HepG2 (cell line): ENCODE data around the gene GRID1. TPM values are rescaled to one million over a fixed set of nuclear protein-coding genes. Genes with fewer than 3 reads are reported as not detected.

Experiments used
- ATAC-seq: fragments of 200-7000 bp; cut with Tn5 transposase; 3 replicates; pipeline ENCODE4 v1.9.1; 2020; ENCODE audit warnings: mild to moderate bottlenecking, moderate library complexity
- BruUV-seq: library from RNA; stranded (reverse); fragments of 400-500 nt; replicated peaks from 2 replicates; lab custom pipeline; 2021; lab: Mats Ljungman, UMichigan
- CTCF ChIA-PET: fragments of 300-600 bp; formaldehyde crosslinking; extraction: SDS; loops from one replicate; lab custom pipeline; 2021; ENCODE audit warnings: low total read pairs, inconsistent platforms, low intra/inter-chr PET ratio; lab: Yijun Ruan, JAX
- POLR2A ChIA-PET: fragments of 350-600 bp; sonication (Branson Sonifier 250); formaldehyde crosslinking; loops from one replicate; lab custom pipeline; 2020; ENCODE audit warnings: antibody characterized with exemption, inconsistent platforms; lab: Yijun Ruan, JAX
- DNase-seq: peaks from one replicate; pipeline ENCODE4 v3.0.0-alpha.2; 2015; ENCODE audit warnings: low spot score
- FAIRE-seq: peaks from 3 replicates; lab custom pipeline; 2011; peaks lifted over from hg19 to GRCh38; lab: Jason Lieb, UNC
- H2AFZ ChIP-seq: one replicate; pipeline ENCODE4 v1.6.1; 2011; ENCODE audit warnings: low read length, inconsistent platforms
- H3K27ac ChIP-seq: fragments of 300-600 bp; 3 replicates; pipeline ENCODE4 v1.8.0; 2011; ENCODE audit warnings: mixed run types, mild to moderate bottlenecking, mixed read lengths, low read length, inconsistent platforms; ENCODE audit not compliant: insufficient read depth; ENCODE audit errors: extremely low read length
- H3K27me3 ChIP-seq, 2 experiments: fragments of 200-600 bp in 1 of 2; 2 replicates in 1 of 2; 3 replicates in 1 of 2; pipeline versions ENCODE4 v1.6.0 to v1.8.0; 2011; ENCODE audit warnings: low read length in 2 of 2, mild to moderate bottlenecking in 2 of 2, moderate library complexity in 2 of 2, inconsistent platforms in 1 of 2; ENCODE audit not compliant: insufficient read depth in 2 of 2, control insufficient read depth in 1 of 2
- H3K36me3 ChIP-seq, 2 experiments: fragments of 200-600 bp in 1 of 2; replicated peaks in 1 of 2; 2 replicates in 1 of 2; 3 replicates in 1 of 2; pipeline versions ENCODE4 v1.5.1 to v1.8.0; 2011; ENCODE audit warnings: low read length in 2 of 2, inconsistent platforms in 1 of 2; ENCODE audit not compliant: insufficient read depth in 2 of 2, control insufficient read depth in 1 of 2
- H3K4me1 ChIP-seq: 2 replicates; pipeline ENCODE4 v1.5.1; 2012; ENCODE audit warnings: low read length, inconsistent platforms; ENCODE audit not compliant: insufficient read depth
- H3K4me2 ChIP-seq: 2 replicates; pipeline ENCODE4 v1.6.0; 2011; ENCODE audit warnings: low read depth, low read length, inconsistent platforms
- H3K4me3 ChIP-seq, 3 experiments: fragments of 200-600 bp in 1 of 3; sonication (generic), shearing (Covaris generic) in 1 of 3; replicated peaks in 1 of 3; 2 replicates each; pipeline ENCODE4 v1.5.1; 2011 to 2016; ENCODE audit warnings: low read length in 3 of 3, inconsistent platforms in 2 of 3, low read depth in 2 of 3, mild to moderate bottlenecking in 2 of 3, control low read depth in 1 of 3, mixed read lengths in 1 of 3; ENCODE audit not compliant: insufficient read depth in 1 of 3
- H3K79me2 ChIP-seq: one replicate; pipeline ENCODE4 v1.6.1; 2011; ENCODE audit warnings: low read length, inconsistent platforms; ENCODE audit not compliant: insufficient read depth
- H3K9ac ChIP-seq: 2 replicates; pipeline ENCODE4 v1.6.0; 2011; ENCODE audit warnings: mild to moderate bottlenecking, low read depth, low read length, inconsistent platforms; ENCODE audit not compliant: insufficient read depth
- H3K9me3 ChIP-seq: 2 replicates; pipeline ENCODE4 v1.5.1; 2012; ENCODE audit warnings: mild to moderate bottlenecking, low read length
- H4K20me1 ChIP-seq: 2 replicates; pipeline ENCODE4 v1.6.0; 2011; ENCODE audit warnings: inconsistent platforms, mild to moderate bottlenecking, low read length, moderate library complexity; ENCODE audit not compliant: insufficient read depth
- ATRX ChIP-seq: sonication (generic); formaldehyde crosslinking; IDR thresholded peaks from 2 replicates; pipeline ENCODE4 v1.4.0; 2020; ENCODE audit warnings: missing genetic modification reagents, borderline replicate concordance
- BCL3 ChIP-seq: sonication (generic); formaldehyde crosslinking; IDR thresholded peaks from 2 replicates; pipeline ENCODE4 v1.5.1; 2020; ENCODE audit warnings: mild to moderate bottlenecking, missing genetic modification reagents, moderate library complexity
- CSRNP1 ChIP-seq: sonication (generic); formaldehyde crosslinking; IDR thresholded peaks from 2 replicates; pipeline ENCODE4 v1.8.1; 2023; ENCODE audit warnings: mild to moderate bottlenecking, missing genetic modification reagents
- FOXA3 ChIP-seq: IDR thresholded peaks from 2 replicates; pipeline ENCODE4 v1.6.1; 2016; ENCODE audit warnings: missing genetic modification reagents, missing compliant biosample characterization
- IRF2 ChIP-seq: IDR thresholded peaks from 2 replicates; pipeline ENCODE4 v1.6.1; 2018; ENCODE audit warnings: missing genetic modification reagents, missing compliant biosample characterization
- MAFF ChIP-seq: IDR thresholded peaks from 2 replicates; pipeline ENCODE4 v1.6.1; 2011; ENCODE audit warnings: low read depth, low read length, improper control_type of control experiment
- MAFK ChIP-seq, 2 experiments: IDR thresholded peaks in 1 of 2; conservative IDR thresholded peaks in 1 of 2; 2 replicates each; pipeline ENCODE4 v1.6.1; 2011; ENCODE audit warnings: improper control_type of control experiment in 2 of 2, low read length in 2 of 2
- MIXL1 ChIP-seq: IDR thresholded peaks from 2 replicates; pipeline ENCODE4 v1.6.1; 2016
- NCOR1 ChIP-seq: fragments of 200-600 bp; sonication (generic); IDR thresholded peaks from 2 replicates; pipeline ENCODE4 v1.7.0; 2017; ENCODE audit warnings: antibody characterized with exemption, low read length, borderline replicate concordance
- RFXANK ChIP-seq: IDR thresholded peaks from 2 replicates; pipeline ENCODE4 v1.6.1; 2016
- SMARCE1 ChIP-seq: fragments of 450-650 bp; IDR thresholded peaks from 2 replicates; pipeline ENCODE4 v1.6.1; 2017; ENCODE audit warnings: borderline replicate concordance
- TARDBP ChIP-seq: sonication (generic); formaldehyde crosslinking; IDR thresholded peaks from 2 replicates; pipeline ENCODE4 v1.8.0; 2022; ENCODE audit warnings: mild to moderate bottlenecking, missing genetic modification reagents
- TOE1 ChIP-seq: sonication (generic); formaldehyde crosslinking; IDR thresholded peaks from 2 replicates; pipeline ENCODE4 v1.4.0; 2020; ENCODE audit warnings: mild to moderate bottlenecking, missing genetic modification reagents
- ZBTB49 ChIP-seq: sonication (generic); formaldehyde crosslinking; IDR thresholded peaks from 2 replicates; pipeline ENCODE4 v1.4.0; 2020; ENCODE audit warnings: missing genetic modification reagents, borderline replicate concordance
- ZNF180 ChIP-seq: sonication (generic); formaldehyde crosslinking; IDR thresholded peaks from 2 replicates; pipeline ENCODE4 v1.4.0; 2020; ENCODE audit warnings: low read depth, missing genetic modification reagents, borderline replicate concordance
- ZNF253 ChIP-seq: sonication (generic); formaldehyde crosslinking; IDR thresholded peaks from 2 replicates; pipeline ENCODE4 v1.8.0; 2022; ENCODE audit warnings: mild to moderate bottlenecking, missing genetic modification reagents, borderline replicate concordance
- ZNF30 ChIP-seq: sonication (generic); formaldehyde crosslinking; IDR thresholded peaks from 2 replicates; pipeline ENCODE4 v1.5.0; 2020; ENCODE audit warnings: mild to moderate bottlenecking, missing genetic modification reagents
- ZNF383 ChIP-seq: sonication (generic); formaldehyde crosslinking; IDR thresholded peaks from 2 replicates; pipeline ENCODE4 v1.4.0; 2020; ENCODE audit warnings: missing genetic modification reagents, mild to moderate bottlenecking, borderline replicate concordance
- ZNF484 ChIP-seq: sonication (generic); formaldehyde crosslinking; IDR thresholded peaks from 2 replicates; pipeline ENCODE4 v1.5.1; 2020; ENCODE audit warnings: mild to moderate bottlenecking, low read depth, missing genetic modification reagents, borderline replicate concordance
- ZNF496 ChIP-seq: sonication (generic); formaldehyde crosslinking; IDR thresholded peaks from 2 replicates; pipeline ENCODE4 v1.8.1; 2023; ENCODE audit warnings: mild to moderate bottlenecking, moderate library complexity, missing genetic modification reagents; ENCODE audit not compliant: insufficient replicate concordance
- ZNF674 ChIP-seq: sonication (generic); formaldehyde crosslinking; IDR thresholded peaks from 2 replicates; pipeline ENCODE4 v1.5.0; 2020; ENCODE audit warnings: low read depth, mild to moderate bottlenecking, missing genetic modification reagents
- ZNF737 ChIP-seq: sonication (generic); formaldehyde crosslinking; IDR thresholded peaks from 2 replicates; pipeline ENCODE4 v1.5.0; 2020; ENCODE audit warnings: missing genetic modification reagents, mild to moderate bottlenecking, borderline replicate concordance
- WGBS: methylation state at CpG from one replicate; pipeline ENCODE4 v1.1.6; 2017; ENCODE audit warnings: low lambda C conversion rate; 5-methylcytosine and 5-hydroxymethylcytosine counted together
- in situ Hi-C: cut with HindIII; loops from 2 replicates; pipeline ENCODE4 v1.10.0; 2017; ENCODE audit warnings: low pct_unique_long_range_greater_than_20kb; ENCODE audit not compliant: extremely low pct_ligation_motif_present
- intact Hi-C: fragments of 100-400 bp; cut with micrococcal nuclease; formaldehyde crosslinking; loops from one replicate; pipeline ENCODE4 v1.10.0; 2022; ENCODE audit not compliant: unreplicated experiment
- polyA plus RNA-seq, 8 experiments: library from polyadenylated mRNA; depleted of rRNA in 3 of 8; stranded (reverse) in 7 of 8; unstranded in 1 of 8; fragments of >200 nt; fragmentation: Illumina TruSeq in 4 of 8; extraction: Trizol in 4 of 8; gene quantifications; 2 replicates each; pipeline versions ENCODE4 v1.2.1 to v1.2.3, GENCODE V29; 2011 to 2016; ENCODE audit warnings: low read depth in 4 of 8, missing spikeins in 1 of 8, mixed read lengths in 1 of 8; ENCODE audit not compliant: insufficient read depth in 1 of 8
- total RNA-seq, 5 experiments: library from RNA; depleted of rRNA; stranded (reverse); fragments of >200 nt; fragmentation: Illumina TruSeq; extraction: Trizol; gene quantifications; 2 replicates each; pipeline ENCODE4 v1.2.3, GENCODE V29; 2016; ENCODE audit warnings: low read depth in 1 of 5

The GRID1 gene
- total and polyA plus RNA-seq, 2 of the 13 experiments (the other 11 are each of a cell fraction or from before 2014, with no cell fraction given), result 0.05 TPM; not detected in 1

DNA sequence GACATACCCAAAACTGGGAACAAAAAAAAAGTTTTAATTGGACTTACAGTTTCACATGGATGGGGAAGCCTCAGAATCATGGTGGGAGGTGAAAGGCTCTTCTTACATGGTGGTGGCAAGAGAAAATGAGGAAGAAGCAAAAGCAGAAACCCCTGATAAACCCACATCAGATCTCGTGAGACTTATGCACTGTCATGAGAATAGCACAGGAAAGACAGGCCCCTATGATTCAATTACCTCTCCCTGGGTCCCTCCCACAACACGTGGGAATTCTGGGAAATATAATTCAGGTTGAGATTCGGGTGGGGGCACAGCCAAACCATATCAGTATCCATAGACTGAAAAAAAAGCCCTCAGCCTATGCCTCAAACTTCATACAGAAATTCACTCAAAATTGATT, 647.2 kb downstream of the GRID1 start (continued):
- TF ChIP-seq BCL3 (CRISPR knock-in tag) (no peak), ZNF737 (CRISPR knock-in tag) (no peak), ZNF674 (CRISPR knock-in tag) (no peak), ZNF383 (CRISPR knock-in tag) (no peak), SMARCE1 (no peak), MAFF (no peak), FOXA3 (no peak), MAFK (conservative IDR thresholded peaks at IDR 0.05 in 1 of 2, IDR thresholded peaks at IDR 0.05 in 1 of 2; ENCODE audit: low read length in 2 of 2) (no peak), MIXL1 (CRISPR knock-in tag) (no peak), TARDBP (CRISPR knock-in tag) (no peak), ZNF496 (no peak), ZNF30 (no peak), ZNF180 (CRISPR knock-in tag) (no peak)

DNA sequence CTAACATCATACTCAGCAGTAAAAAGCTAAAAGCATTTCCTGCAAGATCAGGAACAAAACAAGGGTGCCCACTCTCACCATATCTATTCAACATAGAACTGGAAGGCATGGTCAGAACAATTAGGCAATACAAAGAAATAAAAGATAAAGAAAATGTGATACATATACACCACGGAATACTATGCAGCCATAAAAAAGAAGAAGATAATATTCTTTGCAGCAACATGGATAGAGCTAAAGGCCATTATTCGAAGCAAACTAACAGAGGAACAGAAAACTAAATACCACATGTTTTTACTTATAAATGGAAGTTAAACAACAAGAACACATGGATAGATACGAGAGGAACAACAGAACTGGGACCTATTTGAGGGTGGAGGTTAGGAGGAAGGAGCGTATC, 652.7 kb downstream of the GRID1 start:
- POLR2A ChIA-PET, result no interaction called here
- no peak overlapping the region for H2AFZ ChIP-seq
- H3K9ac ChIP-seq, result no peak overlapping the region
- H3K36me3 ChIP-seq, result no peaks in the 10 kb centered on the region
- CTCF ChIA-PET, result no interaction called here
- FAIRE-seq (no peak), ATAC-seq (no peak), DNase-seq (no peak)
- no peaks in the 10 kb centered on the region for H3K4me1 ChIP-seq
- H3K9me3 ChIP-seq, result no peaks in the 10 kb centered on the region
- H3K27ac ChIP-seq, result no peak overlapping the region
- BruUV-seq, result no TSS peak
- H4K20me1 ChIP-seq, result no peaks in the 10 kb centered on the region
- intact Hi-C loops, result no loop called here
- in situ Hi-C loops, result no loop called here
- WGBS, result 5% methylated on average over 4 of the region's 4 CpGs
- no peak overlapping the region for H3K4me2 ChIP-seq
- H3K4me3 ChIP-seq, result no peak overlapping the region
- H3K27me3 ChIP-seq, result no peaks in the 10 kb centered on the region; a peak in 1 of 5 replicates
- no peaks in the 10 kb centered on the region for H3K79me2 ChIP-seq
- TF ChIP-seq ZNF30 (no peak), TOE1 (CRISPR knock-in tag) (no peak), ZBTB49 (CRISPR knock-in tag) (no peak), ZNF253 (no peak), IRF2 (CRISPR knock-in tag) (no peak), NCOR1 (no peak), CSRNP1 (no peak), ZNF484 (CRISPR knock-in tag) (no peak), RFXANK (CRISPR knock-in tag) (no peak), ATRX (CRISPR knock-in tag) (no peak)
